GM12872 (cell line): ENCODE data around the gene GCGR.

Experiments used
- TF ChIP-seq, protein P1 (sequence below): IDR thresholded peaks from 3 replicates; pipeline ENCODE4 v1.5.1; 2011; ENCODE audit warnings: low read depth, mild to moderate bottlenecking, low read length, moderate library complexity; ENCODE audit not compliant: insufficient read depth

Gene GCGR

GRCh38 chr17:81834831-81835267, 30.9 kb downstream of the GCGR start, which contains the start of gene PPP1R27:
Gene PPP1R27 (minus strand): TSS chr17:81835050. CDS start chr17:81834953, 97 bp downstream.
- TF ChIP-seq, protein P1, sequence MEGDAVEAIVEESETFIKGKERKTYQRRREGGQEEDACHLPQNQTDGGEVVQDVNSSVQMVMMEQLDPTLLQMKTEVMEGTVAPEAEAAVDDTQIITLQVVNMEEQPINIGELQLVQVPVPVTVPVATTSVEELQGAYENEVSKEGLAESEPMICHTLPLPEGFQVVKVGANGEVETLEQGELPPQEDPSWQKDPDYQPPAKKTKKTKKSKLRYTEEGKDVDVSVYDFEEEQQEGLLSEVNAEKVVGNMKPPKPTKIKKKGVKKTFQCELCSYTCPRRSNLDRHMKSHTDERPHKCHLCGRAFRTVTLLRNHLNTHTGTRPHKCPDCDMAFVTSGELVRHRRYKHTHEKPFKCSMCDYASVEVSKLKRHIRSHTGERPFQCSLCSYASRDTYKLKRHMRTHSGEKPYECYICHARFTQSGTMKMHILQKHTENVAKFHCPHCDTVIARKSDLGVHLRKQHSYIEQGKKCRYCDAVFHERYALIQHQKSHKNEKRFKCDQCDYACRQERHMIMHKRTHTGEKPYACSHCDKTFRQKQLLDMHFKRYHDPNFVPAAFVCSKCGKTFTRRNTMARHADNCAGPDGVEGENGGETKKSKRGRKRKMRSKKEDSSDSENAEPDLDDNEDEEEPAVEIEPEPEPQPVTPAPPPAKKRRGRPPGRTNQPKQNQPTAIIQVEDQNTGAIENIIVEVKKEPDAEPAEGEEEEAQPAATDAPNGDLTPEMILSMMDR = no peak

GRCh38 chr17:81837641-81838040, 33.7 kb downstream of the GCGR start:
- TF ChIP-seq, protein P1 = no peak

- TF ChIP-seq, protein P1 = no peak
Observed at GRCh38 chr17:81838753-81839255, 34.9 kb downstream of the GCGR start.

- TF ChIP-seq, protein P1 = no peak
Observed at GRCh38 chr17:81839301-81839700, 35.4 kb downstream of the GCGR start.

DNA sequence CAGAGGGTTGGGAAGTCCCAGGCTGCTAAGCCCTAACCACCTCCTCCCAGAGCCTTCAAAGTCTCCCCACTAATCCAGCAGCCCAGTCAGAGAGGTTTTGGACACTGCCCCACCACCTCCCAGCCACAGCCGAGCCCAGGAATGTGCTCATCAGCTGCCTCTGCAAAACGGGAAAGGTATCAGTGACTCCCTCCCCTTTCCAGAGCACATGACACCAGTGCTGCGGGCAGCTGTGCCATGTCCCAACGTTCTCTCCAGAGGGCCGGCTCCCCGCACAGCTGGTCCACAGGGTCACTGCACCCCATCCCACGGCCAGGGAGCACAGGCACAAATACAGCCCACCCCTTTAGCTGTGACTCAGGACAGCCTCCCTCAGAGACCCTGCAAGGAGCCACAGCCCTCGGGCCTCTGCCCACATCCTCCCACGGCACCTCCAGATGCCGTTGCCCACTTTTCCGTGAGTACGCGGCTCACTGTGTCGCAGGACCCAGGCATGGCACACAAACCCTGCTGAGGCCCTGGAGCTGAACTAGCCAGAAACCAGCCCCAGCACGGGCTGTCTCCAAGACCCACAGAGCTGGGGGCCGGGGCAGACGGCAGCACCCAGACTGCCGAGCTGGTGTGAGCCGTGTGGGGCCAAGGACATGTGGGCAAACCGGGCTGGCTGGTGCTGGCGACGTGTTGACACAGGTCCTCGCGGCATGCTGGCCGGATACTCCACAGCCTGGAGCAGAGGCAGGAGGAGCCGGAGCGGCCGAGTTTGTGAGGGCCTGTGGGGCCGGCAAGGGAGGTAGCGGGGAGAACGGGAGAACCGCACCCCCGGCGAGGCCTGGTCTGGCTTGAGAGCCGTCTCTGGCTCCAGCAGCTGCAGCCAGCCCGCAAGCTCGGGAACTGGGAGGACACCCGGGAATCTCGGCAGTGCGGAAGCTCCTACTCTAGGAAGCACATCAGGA, 37.2 kb downstream of the GCGR start:
- TF ChIP-seq, protein P1 = no peak

- TF ChIP-seq, protein P1 = no peak
Observed at GRCh38 chr17:81841866-81842265, 37.9 kb downstream of the GCGR start.

DNA sequence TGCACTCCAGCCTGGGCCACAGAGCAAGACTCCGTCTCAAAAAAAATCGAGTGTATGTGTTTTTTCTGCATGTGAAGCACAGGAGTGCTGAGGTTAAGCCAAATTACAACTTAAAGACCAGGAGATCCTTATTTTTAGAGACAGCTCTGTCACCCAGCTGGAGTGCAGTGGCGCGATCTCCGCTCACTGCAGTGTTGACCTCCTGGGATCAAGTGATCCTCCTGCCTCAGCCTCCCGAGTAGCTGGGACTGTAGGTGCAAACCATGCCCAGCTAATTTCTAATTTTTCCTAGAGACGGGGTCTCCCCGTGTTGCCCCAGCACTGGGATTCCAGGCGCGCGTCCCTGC, 38.4 kb downstream of the GCGR start:
- TF ChIP-seq, protein P1 = no peak
